Measurements from ENCODE around the gene KAZN.

KAZN gene

GRCh38 chr1:15011661-15012060 lies 413.2 kb downstream of the KAZN start:
- no peak overlapping the region for H3K14ac ChIP-seq (ENCODE audit: low read length in 2 of 2)
- no peak overlapping the region for H2BK15ac ChIP-seq (ENCODE audit: low read depth, poor library complexity, severe bottlenecking)
- no peak overlapping the region for H3K4ac ChIP-seq (ENCODE audit: low read depth in 1 of 2, low read length in 2 of 2)
- no peak overlapping the region for H3K4me3 ChIP-seq (ENCODE audit: insufficient read depth in 1 of 2, low read depth in 1 of 2, low read length in 2 of 2)
- no peak overlapping the region for H3K23ac ChIP-seq (ENCODE audit: low read length in 2 of 2)
- H3K9ac ChIP-seq (ENCODE audit: low read length) = no peak overlapping the region
- peaks cover 34% of the 10 kb centered on the region for H3K79me1 ChIP-seq (replicated peaks; ENCODE audit: low read length, poor library complexity, severe bottlenecking)
- no peak overlapping the region for H2AK5ac ChIP-seq (ENCODE audit: low read length, severe bottlenecking)
- no peak overlapping the region for H2BK5ac ChIP-seq (ENCODE audit: low read depth, low read length, poor library complexity, severe bottlenecking)
- no peak overlapping the region for H3K4me2 ChIP-seq (ENCODE audit: low read length, poor library complexity, severe bottlenecking)
- 97% methylated on average over 8 of the region's 8 CpGs for WGBS
- H3K36me3 ChIP-seq (ENCODE audit: control insufficient read depth in 1 of 2, insufficient read depth in 2 of 2, low read depth in 1 of 2, low read length in 2 of 2) = peaks cover 0 to 19% of the 10 kb centered on the region in 2 experiments
- DNase-seq = no peak
- H2BK12ac ChIP-seq (ENCODE audit: low read length in 2 of 2) = no peak overlapping the region
- no peak overlapping the region for H4K91ac ChIP-seq (ENCODE audit: low read length)
- no peaks in the 10 kb centered on the region for H3K27me3 ChIP-seq (ENCODE audit: control insufficient read depth in 1 of 2, insufficient read depth in 1 of 2, low read length in 2 of 2)
- no peak overlapping the region for H4K8ac ChIP-seq (ENCODE audit: low read length)
- no peaks in the 10 kb centered on the region for H3K9me3 ChIP-seq (ENCODE audit: control insufficient read depth, low read length)
- H2BK120ac ChIP-seq (ENCODE audit: low read depth, low read length) = no peak overlapping the region
- H3K27ac ChIP-seq (ENCODE audit: low read length, poor library complexity, severe bottlenecking) = no peak overlapping the region
- no peak overlapping the region for H2AFZ ChIP-seq (ENCODE audit: low read depth, low read length)
- peaks cover 26% of the 10 kb centered on the region for H3K4me1 ChIP-seq (ENCODE audit: control insufficient read depth, insufficient read depth, low read depth, low read length)
- H3K18ac ChIP-seq (ENCODE audit: low read depth in 1 of 2, low read length in 2 of 2) = no peak overlapping the region

GRCh38 chr1:15012822-15013221 lies 414.3 kb downstream of the KAZN start:
- Histone ChIP-seq H3K27ac (ENCODE audit: low read length, poor library complexity, severe bottlenecking) (no peak overlapping the region), H2BK12ac (ENCODE audit: low read length in 2 of 2) (peak overlapping the region in 1 of 2 experiments; percentile 13), H3K27me3 (ENCODE audit: control insufficient read depth in 1 of 2, insufficient read depth in 1 of 2, low read length in 2 of 2) (no peaks in the 10 kb centered on the region), H2AK5ac (ENCODE audit: low read length, severe bottlenecking) (no peak overlapping the region), H3K4me3 (ENCODE audit: insufficient read depth in 1 of 2, low read depth in 1 of 2, low read length in 2 of 2) (no peak overlapping the region), H3K4me2 (ENCODE audit: low read length, poor library complexity, severe bottlenecking) (no peak overlapping the region), H2BK5ac (ENCODE audit: low read depth, low read length, poor library complexity, severe bottlenecking) (no peak overlapping the region), H3K36me3 (ENCODE audit: control insufficient read depth in 1 of 2, insufficient read depth in 2 of 2, low read depth in 1 of 2, low read length in 2 of 2) (peaks cover 0 to 19% of the 10 kb centered on the region in 2 experiments), H2BK120ac (ENCODE audit: low read depth, low read length) (no peak overlapping the region), H2BK15ac (ENCODE audit: low read depth, poor library complexity, severe bottlenecking) (no peak overlapping the region), H3K18ac (ENCODE audit: low read depth in 1 of 2, low read length in 2 of 2) (no peak overlapping the region), H3K4me1 (ENCODE audit: control insufficient read depth, insufficient read depth, low read depth, low read length) (peaks cover 18% of the 10 kb centered on the region), H4K91ac (ENCODE audit: low read length) (no peak overlapping the region), H3K9me3 (ENCODE audit: control insufficient read depth, low read length) (no peaks in the 10 kb centered on the region), H3K79me1 (replicated peaks; ENCODE audit: low read length, poor library complexity, severe bottlenecking) (peaks cover 31% of the 10 kb centered on the region), H2AFZ (ENCODE audit: low read depth, low read length) (no peak overlapping the region), H3K14ac (ENCODE audit: low read length in 2 of 2) (no peak overlapping the region), H3K23ac (ENCODE audit: low read length in 2 of 2) (no peak overlapping the region), H3K4ac (ENCODE audit: low read depth in 1 of 2, low read length in 2 of 2) (no peak overlapping the region), H3K9ac (ENCODE audit: low read length) (no peak overlapping the region), H4K8ac (ENCODE audit: low read length) (no peak overlapping the region)
- DNase-seq = no peak
- whole genome bisulfite sequencing = 77% methylated on average over 8 of the region's 8 CpGs

- H3K4me3 ChIP-seq (ENCODE audit: insufficient read depth in 1 of 2, low read depth in 1 of 2, low read length in 2 of 2) = no peak overlapping the region
- H3K9ac ChIP-seq (ENCODE audit: low read length) = no peak overlapping the region
- H3K9me3 ChIP-seq (ENCODE audit: control insufficient read depth, low read length) = no peaks in the 10 kb centered on the region
- no peak overlapping the region for H3K14ac ChIP-seq (ENCODE audit: low read length in 2 of 2)
- no peak overlapping the region for H2AFZ ChIP-seq (ENCODE audit: low read depth, low read length)
- H3K18ac ChIP-seq (ENCODE audit: low read depth in 1 of 2, low read length in 2 of 2) = no peak overlapping the region
- H2BK15ac ChIP-seq (ENCODE audit: low read depth, poor library complexity, severe bottlenecking) = no peak overlapping the region
- H3K27ac ChIP-seq (ENCODE audit: low read length, poor library complexity, severe bottlenecking) = no peak overlapping the region
- no peak for DNase-seq
- H2BK120ac ChIP-seq (ENCODE audit: low read depth, low read length) = no peak overlapping the region
- H2BK12ac ChIP-seq (ENCODE audit: low read length in 2 of 2) = no peak overlapping the region
- no peak overlapping the region for H4K91ac ChIP-seq (ENCODE audit: low read length)
- no peak overlapping the region for H3K4me2 ChIP-seq (ENCODE audit: low read length, poor library complexity, severe bottlenecking)
- H3K4me1 ChIP-seq (ENCODE audit: control insufficient read depth, insufficient read depth, low read depth, low read length) = peaks cover 9% of the 10 kb centered on the region
- WGBS = 95% methylated on average over 7 of the region's 8 CpGs
- no peak overlapping the region for H2AK5ac ChIP-seq (ENCODE audit: low read length, severe bottlenecking)
- no peak overlapping the region for H4K8ac ChIP-seq (ENCODE audit: low read length)
- no peak overlapping the region for H3K4ac ChIP-seq (ENCODE audit: low read depth in 1 of 2, low read length in 2 of 2)
- H3K36me3 ChIP-seq (ENCODE audit: control insufficient read depth in 1 of 2, insufficient read depth in 2 of 2, low read depth in 1 of 2, low read length in 2 of 2) = peaks cover 0 to 12% of the 10 kb centered on the region in 2 experiments
- H3K23ac ChIP-seq (ENCODE audit: low read length in 2 of 2) = no peak overlapping the region
- no peaks in the 10 kb centered on the region for H3K27me3 ChIP-seq (ENCODE audit: control insufficient read depth in 1 of 2, insufficient read depth in 1 of 2, low read length in 2 of 2)
- H3K79me1 ChIP-seq (replicated peaks; ENCODE audit: low read length, poor library complexity, severe bottlenecking) = peaks cover 32% of the 10 kb centered on the region
- no peak overlapping the region for H2BK5ac ChIP-seq (ENCODE audit: low read depth, low read length, poor library complexity, severe bottlenecking)
Observed at GRCh38 chr1:15013767-15014166, 415.3 kb downstream of the KAZN start.

- no peak overlapping the region for H3K27ac ChIP-seq (ENCODE audit: low read length, poor library complexity, severe bottlenecking)
- H2BK5ac ChIP-seq (ENCODE audit: low read depth, low read length, poor library complexity, severe bottlenecking) = no peak overlapping the region
- H3K4me2 ChIP-seq (ENCODE audit: low read length, poor library complexity, severe bottlenecking) = no peak overlapping the region
- H2AK5ac ChIP-seq (ENCODE audit: low read length, severe bottlenecking) = no peak overlapping the region
- no peak overlapping the region for H2BK120ac ChIP-seq (ENCODE audit: low read depth, low read length)
- H3K27me3 ChIP-seq (ENCODE audit: control insufficient read depth in 1 of 2, insufficient read depth in 1 of 2, low read length in 2 of 2) = no peaks in the 10 kb centered on the region
- H3K18ac ChIP-seq (ENCODE audit: low read depth in 1 of 2, low read length in 2 of 2) = peak overlapping the region in 1 of 2 experiments; percentile 53
- peaks cover 3% of the 10 kb centered on the region for H3K4me1 ChIP-seq (ENCODE audit: control insufficient read depth, insufficient read depth, low read depth, low read length)
- H4K8ac ChIP-seq (ENCODE audit: low read length) = peak overlapping the region; percentile 61
- peaks cover 37% of the 10 kb centered on the region for H3K79me1 ChIP-seq (replicated peaks; ENCODE audit: low read length, poor library complexity, severe bottlenecking)
- H4K91ac ChIP-seq (ENCODE audit: low read length) = no peak overlapping the region
- H3K14ac ChIP-seq (ENCODE audit: low read length in 2 of 2) = no peak overlapping the region
- H3K9me3 ChIP-seq (ENCODE audit: control insufficient read depth, low read length) = no peaks in the 10 kb centered on the region
- no peak overlapping the region for H2AFZ ChIP-seq (ENCODE audit: low read depth, low read length)
- H2BK15ac ChIP-seq (ENCODE audit: low read depth, poor library complexity, severe bottlenecking) = peak overlapping the region; percentile 60
- H3K4ac ChIP-seq (ENCODE audit: low read depth in 1 of 2, low read length in 2 of 2) = peak overlapping the region in 1 of 2 experiments; percentile 15
- H3K4me3 ChIP-seq (ENCODE audit: insufficient read depth in 1 of 2, low read depth in 1 of 2, low read length in 2 of 2) = no peak overlapping the region
- H2BK12ac ChIP-seq (ENCODE audit: low read length in 2 of 2) = peak overlapping the region in 1 of 2 experiments; percentile 49
- WGBS = 96% methylated on average over 10 of the region's 10 CpGs
- no peak overlapping the region for H3K23ac ChIP-seq (ENCODE audit: low read length in 2 of 2)
- no peak for DNase-seq
- no peak overlapping the region for H3K9ac ChIP-seq (ENCODE audit: low read length)
- H3K36me3 ChIP-seq (ENCODE audit: control insufficient read depth in 1 of 2, insufficient read depth in 2 of 2, low read depth in 1 of 2, low read length in 2 of 2) = peaks cover 0 to 11% of the 10 kb centered on the region in 2 experiments
Observed at GRCh38 chr1:15014516-15014915, 416.0 kb downstream of the KAZN start.
